ENCODE data around the gene CAMK4.

- no peak for TF ChIP-seq CTCF (IDR thresholded peaks at IDR 0.05; ENCODE audit: low read depth, low read length, poor library complexity, severe bottlenecking)
- no peak for TF ChIP-seq EZH2phosphoT487 (IDR thresholded peaks at IDR 0.05; ENCODE audit: borderline replicate concordance, low read length)
Observed at GRCh38 chr5:111268300-111268699, 44.1 kb downstream of the CAMK4 start.
